ENCODE measurements around the gene SNX9.

GRCh38 chr6:157788180-157788579 is 34.9 kb upstream of the SNX9 start:
- TF ChIP-seq CTCF (IDR thresholded peaks at IDR 0.05 in 2 of 3, conservative IDR thresholded peaks at IDR 0.05 in 1 of 3; ENCODE audit: control insufficient read depth in 2 of 3, extremely low read depth in 1 of 3, insufficient read depth in 1 of 3, low read depth in 3 of 3, low read length in 3 of 3) (no peak), POLR2A (IDR thresholded peaks at IDR 0.05; ENCODE audit: low read depth, low read length) (no peak), CHD1 (IDR thresholded peaks at IDR 0.05; ENCODE audit: low read depth, low read length) (no peak)
